NT2/D1 (cell line): ENCODE measurements around the gene ZSCAN18.

Experiments used
- SUZ12 ChIP-seq: IDR thresholded peaks from 2 replicates; pipeline ENCODE4 v1.6.1; 2011; ENCODE audit not compliant: insufficient read length, insufficient read depth; ENCODE audit errors: extremely low read depth
- YY1 ChIP-seq: IDR thresholded peaks from 2 replicates; pipeline ENCODE4 v1.6.1; 2011; ENCODE audit not compliant: insufficient read length, insufficient read depth

DNA sequence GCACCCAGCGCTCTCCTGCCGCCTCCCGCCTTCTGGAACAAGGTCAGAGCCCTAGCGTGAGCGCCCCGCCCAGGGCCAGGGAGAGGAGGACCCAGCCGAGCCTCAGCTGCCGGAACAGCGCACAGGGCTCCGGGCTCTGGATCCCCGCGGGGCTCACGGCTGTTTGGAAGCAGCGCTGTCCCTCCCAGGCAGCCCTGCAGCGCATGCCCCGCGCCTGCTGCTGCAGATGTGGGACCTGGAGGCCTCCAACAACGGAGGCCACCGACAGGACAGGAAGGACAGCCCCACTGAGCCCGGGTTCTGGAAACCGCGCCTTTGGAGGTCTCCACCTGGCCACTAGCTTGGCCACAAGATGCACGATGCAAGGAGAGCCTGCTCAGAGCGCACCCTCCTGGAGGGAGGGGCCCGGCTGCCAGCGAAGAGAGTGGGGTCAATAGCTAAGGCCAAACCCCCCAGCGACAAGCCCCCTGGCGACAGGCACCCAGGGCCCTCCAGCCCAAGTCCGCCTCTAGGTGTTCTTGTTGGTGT, 12.6 kb downstream of the ZSCAN18 start:
- TF ChIP-seq YY1 (no peak), SUZ12 (no peak)
